Fibroblast of skin of left quadriceps (primary cell): ENCODE results near the gene ITPKB.

Experiments
- DNase-seq, 2 experiments: peaks; one replicate each; pipeline ENCODE4 v3.0.0-alpha.2; 2013; ENCODE audit warnings: low read depth in 2 of 2

The ITPKB gene

GRCh38 chr1:226638001-226638601 is 101.0 kb downstream of the ITPKB start:
- no peak for DNase-seq

GRCh38 chr1:226637147-226637935 is 101.7 kb downstream of the ITPKB start:
- no peak for DNase-seq

- DNase-seq = no peak
These were observed 102.3 kb downstream of the ITPKB start for GRCh38 chr1:226636847-226637096.

- no peak for DNase-seq
These were observed 103.6 kb downstream of the ITPKB start for GRCh38 chr1:226635456-226635941.

DNA sequence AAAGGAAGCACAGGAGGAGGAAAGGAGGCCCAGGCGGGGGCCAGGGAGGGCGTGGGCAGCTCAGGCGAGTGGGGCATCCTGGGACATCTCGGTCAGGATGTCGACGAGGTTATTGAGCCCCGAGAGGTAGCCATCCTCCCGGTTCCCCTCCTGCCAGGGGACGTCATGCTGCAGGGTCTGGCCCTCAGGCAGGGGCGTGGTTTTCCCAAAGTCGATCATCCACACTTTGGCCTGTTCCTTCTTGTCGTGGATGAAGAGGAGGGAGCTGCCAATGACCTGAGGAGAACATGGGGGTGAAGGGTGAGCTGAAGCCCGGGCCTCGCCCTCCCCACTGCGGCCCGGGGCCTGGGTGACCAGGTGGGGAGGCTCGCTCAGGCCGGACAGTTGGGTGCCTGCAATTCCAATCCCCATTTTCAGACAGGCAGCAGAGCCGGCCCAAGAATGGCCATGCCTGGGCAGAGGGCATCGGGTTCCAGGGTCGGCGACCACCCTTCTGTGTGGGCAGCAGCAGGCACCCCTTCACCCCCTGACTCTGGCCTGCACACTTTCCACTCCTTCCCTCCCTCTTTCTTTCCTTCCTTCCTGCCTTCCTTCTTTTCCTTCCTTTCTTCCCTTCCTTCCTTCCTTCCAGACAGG is 104.4 kb downstream of the ITPKB start:
- DNase-seq = no peak

DNA sequence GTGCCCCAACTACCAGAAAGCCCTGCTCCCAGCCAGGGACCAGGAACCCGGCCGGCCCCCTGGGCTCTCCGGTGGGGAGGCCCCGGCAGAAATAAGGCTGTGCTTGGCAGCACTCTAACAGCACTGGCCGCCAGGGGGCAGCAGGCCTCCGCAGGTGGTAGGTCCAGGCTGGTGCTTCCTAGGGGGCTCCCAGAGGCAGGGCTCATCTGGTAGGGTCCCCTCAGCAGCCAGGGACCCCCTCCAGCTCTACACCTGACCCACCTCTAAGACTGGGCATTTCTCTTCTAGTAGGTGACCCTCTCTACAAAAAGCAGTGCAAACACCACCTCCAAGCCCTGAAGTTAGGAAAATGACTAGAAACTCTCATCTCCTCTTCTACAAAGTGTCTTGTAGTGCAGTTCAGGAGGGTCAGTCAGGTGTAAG is 104.9 kb downstream of the ITPKB start:
- peak; percentile 24 to 29 for DNase-seq

- DNase-seq = no peak
These were observed 105.4 kb downstream of the ITPKB start for GRCh38 chr1:226633541-226634165.

DNA sequence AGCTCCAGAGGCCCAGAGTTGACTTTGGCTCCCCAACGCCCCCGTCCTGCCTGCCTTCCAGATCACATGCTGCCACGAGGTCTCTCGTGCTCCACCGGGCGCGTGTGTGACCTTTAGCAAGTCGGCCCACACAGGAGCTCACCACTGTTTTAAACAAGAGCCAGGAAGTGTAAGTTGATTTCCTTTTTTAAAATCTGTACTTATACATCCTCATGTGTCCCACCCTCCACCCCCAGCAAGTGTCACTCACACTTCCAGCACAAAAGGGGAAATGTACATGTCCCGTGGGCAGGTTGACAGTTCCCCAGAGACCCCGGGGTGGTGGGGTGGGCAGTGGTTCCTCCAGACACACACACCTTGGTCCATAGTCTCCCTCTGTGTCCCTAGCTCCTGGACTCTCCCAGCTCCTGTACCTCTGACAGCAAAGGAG is 106.1 kb downstream of the ITPKB start:
- no peak for DNase-seq

- no peak for DNase-seq
These were observed 106.8 kb downstream of the ITPKB start for GRCh38 chr1:226632169-226632879.

GRCh38 chr1:226631229-226632000 is 107.7 kb downstream of the ITPKB start:
- DNase-seq = no peak

DNA sequence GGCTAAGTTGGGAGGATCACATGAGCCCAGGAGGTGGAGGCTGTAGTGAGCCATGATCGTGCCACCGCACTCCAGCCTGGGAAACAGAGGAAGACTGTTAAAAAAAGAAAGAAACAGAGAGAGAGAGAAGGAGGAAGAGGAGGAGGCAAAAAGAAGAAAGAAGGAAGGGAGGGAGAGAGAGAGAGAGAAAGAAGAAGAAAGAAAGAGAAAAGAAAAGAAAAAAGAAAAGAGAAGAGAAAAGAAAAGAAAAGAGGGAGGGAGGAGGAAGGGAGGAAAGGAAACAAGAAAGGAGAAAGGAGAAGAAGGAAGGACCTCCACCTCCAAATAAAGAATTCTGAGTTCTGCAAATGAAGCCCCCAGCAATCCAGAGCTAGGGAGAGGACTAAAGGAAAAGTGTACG is 108.5 kb downstream of the ITPKB start:
- no peak for DNase-seq

- DNase-seq = no peak
These were observed 109.1 kb downstream of the ITPKB start for GRCh38 chr1:226629896-226630550.

DNA sequence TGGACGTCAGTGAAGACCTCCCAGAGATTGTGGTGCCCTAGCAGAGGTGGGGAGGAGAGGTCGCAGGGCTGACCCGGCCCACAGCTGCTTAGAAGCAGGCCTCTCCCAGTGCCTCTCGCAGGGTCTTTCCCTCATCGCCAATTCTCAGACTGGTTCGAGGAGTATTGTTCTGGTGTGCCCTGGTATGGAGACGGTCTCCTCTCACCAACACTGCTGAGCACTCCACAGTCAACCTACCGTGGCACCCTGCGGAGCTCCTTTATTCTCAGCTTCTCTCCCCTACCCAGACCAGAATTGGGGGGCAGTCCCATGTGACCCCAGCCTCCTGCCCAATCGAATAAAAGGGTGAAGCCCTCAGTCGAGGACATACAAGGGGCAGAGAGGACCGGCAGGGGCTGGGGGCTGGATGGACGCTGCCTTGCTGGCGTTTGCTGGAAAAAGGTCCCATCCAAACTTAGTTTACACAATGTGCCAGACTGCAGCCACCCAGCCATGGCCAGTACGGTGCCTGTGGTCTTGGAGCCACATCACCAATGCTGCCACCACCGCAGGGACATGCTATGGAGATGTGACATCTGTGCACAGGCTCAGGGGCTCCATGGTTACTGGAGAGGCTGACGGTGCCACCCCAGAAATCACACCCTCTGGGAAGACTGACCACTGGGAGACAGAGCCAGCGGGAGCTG is 109.7 kb downstream of the ITPKB start:
- DNase-seq = no peak

GRCh38 chr1:226628612-226629155 is 110.4 kb downstream of the ITPKB start:
- DNase-seq = no peak

GRCh38 chr1:226627924-226628611 is 111.0 kb downstream of the ITPKB start:
- no peak for DNase-seq

DNA sequence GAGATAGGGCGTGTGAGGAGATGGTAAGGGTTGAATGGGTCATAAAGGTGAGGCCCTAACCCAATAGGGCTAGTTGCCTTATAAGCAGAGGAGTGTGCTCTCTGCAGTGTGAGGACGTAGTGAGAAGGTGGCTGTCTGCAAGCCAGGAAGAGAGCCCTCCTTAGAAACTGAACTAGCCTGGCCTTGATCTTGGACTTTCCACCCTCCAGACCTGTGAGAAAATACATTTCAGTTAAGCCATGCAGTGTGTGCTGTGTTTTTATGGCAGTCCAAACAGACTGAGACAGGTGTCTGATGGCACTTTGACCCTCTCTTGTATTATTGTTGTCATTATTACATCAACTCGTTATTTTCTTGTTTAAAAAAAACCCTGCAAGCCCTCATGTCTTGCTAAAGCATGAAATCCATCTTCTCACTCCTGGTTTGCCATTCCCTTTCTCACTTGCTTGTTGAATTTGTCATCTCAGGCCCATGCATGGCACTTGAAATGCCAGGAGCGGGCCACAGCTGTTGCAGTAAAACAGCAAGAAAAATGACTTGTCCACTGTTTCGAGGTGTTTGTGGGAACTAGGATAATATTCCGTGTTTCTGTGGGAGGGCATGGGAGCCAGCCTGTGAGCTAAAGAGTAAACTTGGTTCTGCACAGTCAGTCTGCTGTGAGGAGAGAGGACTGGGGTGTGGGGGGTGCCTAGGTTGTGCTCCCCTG is 111.9 kb downstream of the ITPKB start:
- no peak for DNase-seq

DNA sequence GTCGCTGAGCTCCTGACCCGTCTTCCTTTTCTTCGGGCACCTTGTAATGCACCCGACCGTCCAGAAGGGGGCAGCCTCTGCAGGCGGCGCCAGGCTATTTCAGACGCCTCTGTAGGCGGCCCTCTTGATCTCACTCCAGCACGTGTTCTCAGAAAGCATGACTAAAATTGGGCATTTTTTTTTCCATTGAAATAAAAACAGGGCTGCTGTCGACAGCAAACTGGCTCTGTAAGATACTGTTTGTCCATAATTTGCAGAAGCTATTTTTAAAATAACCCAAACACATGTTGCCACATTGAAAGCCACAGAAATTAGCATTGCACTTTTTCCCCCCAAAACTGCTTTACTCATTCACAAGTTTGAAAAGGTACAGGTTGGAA is 112.5 kb downstream of the ITPKB start:
- peak in 1 of 2 experiments; percentile 21 for DNase-seq

DNA sequence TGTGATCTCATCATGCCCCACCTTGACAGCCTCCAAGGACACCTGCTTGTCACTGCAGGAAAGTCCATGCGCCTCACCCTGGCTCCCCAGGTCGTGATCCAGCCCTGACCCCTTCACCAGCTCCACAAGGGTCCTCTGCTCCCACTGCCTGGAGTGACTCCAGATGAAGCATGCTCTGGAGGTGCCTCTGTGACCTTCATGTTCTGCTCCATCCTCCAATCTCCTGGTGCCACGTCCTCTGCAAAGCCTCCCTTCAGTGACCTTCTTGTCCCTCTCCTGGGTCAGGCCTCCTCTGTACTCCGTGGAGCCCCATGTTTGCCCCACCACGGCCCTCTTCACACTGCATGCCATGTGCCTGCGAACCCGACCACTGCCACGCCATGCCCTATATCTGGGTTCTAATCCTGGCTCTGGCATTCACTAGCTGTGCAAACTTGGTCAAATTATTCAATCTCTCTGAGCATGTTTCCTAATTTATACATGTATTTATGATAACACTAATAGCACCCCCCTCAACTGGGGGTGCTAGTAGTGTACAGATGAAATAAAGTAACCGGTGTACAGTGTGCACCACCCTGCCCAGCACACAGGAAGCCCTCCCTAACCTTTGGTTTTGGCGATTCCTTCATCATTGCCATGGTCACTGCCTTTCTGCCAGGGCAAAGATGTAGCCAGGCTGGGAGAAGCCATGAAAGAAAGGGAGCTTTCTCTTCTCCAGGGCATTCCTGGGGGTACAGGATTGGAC is 113.1 kb downstream of the ITPKB start:
- DNase-seq = no peak
